Measurements from ENCODE around the gene LTBP4.

LTBP4 gene

GRCh38 chr19:40672573-40673299, 71.6 kb downstream of the LTBP4 start:
- H3K4me3 ChIP-seq (replicated peaks; ENCODE audit: insufficient read depth, low read length): no peak overlapping the region
- DNase-seq (ENCODE audit: low read depth in 1 of 2, low spot score in 1 of 2): no peak
- no peak for TF ChIP-seq GABPA (IDR thresholded peaks at IDR 0.05; ENCODE audit: low read depth)
- no peak for TF ChIP-seq POLR2AphosphoS5 (IDR thresholded peaks at IDR 0.05; ENCODE audit: low read depth)
- no peak overlapping the region for H3K27ac ChIP-seq (replicated peaks)
- H3K27me3 ChIP-seq (ENCODE audit: insufficient read depth, poor library complexity, severe bottlenecking): no peaks in the 10 kb centered on the region

- H3K27me3 ChIP-seq (ENCODE audit: insufficient read depth, poor library complexity, severe bottlenecking): no peaks in the 10 kb centered on the region
- no peak overlapping the region for H3K27ac ChIP-seq (replicated peaks)
- H3K4me3 ChIP-seq (replicated peaks; ENCODE audit: insufficient read depth, low read length): no peak overlapping the region
- no peak for DNase-seq (ENCODE audit: low read depth in 1 of 2, low spot score in 1 of 2)
- no peak for TF ChIP-seq REST (IDR thresholded peaks at IDR 0.05; ENCODE audit: insufficient replicate concordance, low read depth)
- TF ChIP-seq SPI1 (IDR thresholded peaks at IDR 0.05; ENCODE audit: borderline replicate concordance, low read depth): no peak
- no peak for TF ChIP-seq POLR2AphosphoS5 (IDR thresholded peaks at IDR 0.05; ENCODE audit: low read depth)
- TF ChIP-seq GABPA (IDR thresholded peaks at IDR 0.05; ENCODE audit: low read depth): no peak
- no peak for TF ChIP-seq CTCF (IDR thresholded peaks at IDR 0.05; ENCODE audit: insufficient read depth, low read length)
Measured at GRCh38 chr19:40673397-40673796, 72.2 kb downstream of the LTBP4 start.

GRCh38 chr19:40674291-40674690, 73.1 kb downstream of the LTBP4 start:
- DNase-seq (ENCODE audit: low read depth in 1 of 2, low spot score in 1 of 2): no peak
- TF ChIP-seq REST (IDR thresholded peaks at IDR 0.05; ENCODE audit: insufficient replicate concordance, low read depth) (no peak), GABPA (IDR thresholded peaks at IDR 0.05; ENCODE audit: low read depth) (no peak), SPI1 (IDR thresholded peaks at IDR 0.05; ENCODE audit: borderline replicate concordance, low read depth) (no peak), POLR2AphosphoS5 (IDR thresholded peaks at IDR 0.05; ENCODE audit: low read depth) (no peak), CTCF (IDR thresholded peaks at IDR 0.05; ENCODE audit: insufficient read depth, low read length) (no peak)
- Histone ChIP-seq H3K27me3 (ENCODE audit: insufficient read depth, poor library complexity, severe bottlenecking) (no peaks in the 10 kb centered on the region), H3K4me3 (replicated peaks; ENCODE audit: insufficient read depth, low read length) (no peak overlapping the region), H3K27ac (replicated peaks) (no peak overlapping the region)

- H3K27me3 ChIP-seq (ENCODE audit: insufficient read depth, poor library complexity, severe bottlenecking): no peaks in the 10 kb centered on the region
- H3K27ac ChIP-seq (replicated peaks): no peak overlapping the region
- TF ChIP-seq POLR2AphosphoS5 (IDR thresholded peaks at IDR 0.05; ENCODE audit: low read depth) (no peak), GABPA (IDR thresholded peaks at IDR 0.05; ENCODE audit: low read depth) (no peak), REST (IDR thresholded peaks at IDR 0.05; ENCODE audit: insufficient replicate concordance, low read depth) (no peak), CTCF (IDR thresholded peaks at IDR 0.05; ENCODE audit: insufficient read depth, low read length) (no peak), SPI1 (IDR thresholded peaks at IDR 0.05; ENCODE audit: borderline replicate concordance, low read depth) (no peak)
- H3K4me3 ChIP-seq (replicated peaks; ENCODE audit: insufficient read depth, low read length): no peak overlapping the region
- no peak for DNase-seq (ENCODE audit: low read depth in 1 of 2, low spot score in 1 of 2)
Measured at GRCh38 chr19:40677156-40677555, 76.0 kb downstream of the LTBP4 start.

Data from HL-60 (cell line).